ENCODE measurements around the gene KRTAP10-4.

- TF ChIP-seq POLR2A (IDR thresholded peaks at IDR 0.05): no peak
- no peak for TF ChIP-seq CTCF (IDR thresholded peaks at IDR 0.05)
- TF ChIP-seq EP300 (IDR thresholded peaks at IDR 0.05): no peak
Measured at GRCh38 chr21:44527983-44528633, 45.4 kb upstream of the KRTAP10-4 start.
